ENCODE measurements around the gene TMEM250.

DNA sequence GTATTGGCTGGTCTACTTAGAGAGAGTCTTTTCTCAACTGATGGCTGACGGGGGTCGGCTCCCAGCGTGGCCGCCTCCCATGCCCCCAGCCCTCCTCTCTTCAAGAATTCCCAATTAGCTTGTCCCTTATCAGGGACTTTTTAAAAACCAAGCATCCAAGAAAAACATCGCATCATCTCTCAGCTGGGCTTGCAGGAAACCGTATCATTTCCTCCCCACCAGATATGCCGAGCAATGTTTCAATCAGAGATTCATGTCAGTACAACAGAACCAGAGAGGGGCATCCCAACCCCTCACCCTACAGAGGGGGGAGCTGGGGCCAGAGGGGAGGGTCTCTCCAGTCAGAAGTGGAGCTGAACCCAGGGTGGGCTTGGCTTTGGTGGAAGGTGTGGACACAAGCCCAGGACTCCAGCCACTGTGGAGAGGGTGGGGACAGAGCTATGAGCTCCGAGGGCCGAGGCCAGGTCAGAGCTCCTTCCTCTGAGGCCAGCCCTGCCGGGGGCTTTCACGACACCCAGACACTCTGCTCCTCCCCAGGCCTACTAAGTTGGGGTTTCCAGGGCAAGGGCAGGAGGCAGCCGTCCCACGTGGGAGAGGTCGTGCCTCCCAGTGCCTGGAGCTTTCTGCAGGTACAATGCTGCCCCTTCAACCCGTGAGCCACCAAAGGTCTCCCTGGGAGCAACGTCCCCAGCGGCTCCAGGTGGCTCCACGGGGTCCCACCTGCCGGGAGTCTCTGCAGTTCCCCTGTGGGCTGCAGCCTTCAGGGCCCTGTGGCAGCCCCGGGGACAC lies 39.0 kb upstream of the TMEM250 start:
- TF ChIP-seq, protein P1, sequence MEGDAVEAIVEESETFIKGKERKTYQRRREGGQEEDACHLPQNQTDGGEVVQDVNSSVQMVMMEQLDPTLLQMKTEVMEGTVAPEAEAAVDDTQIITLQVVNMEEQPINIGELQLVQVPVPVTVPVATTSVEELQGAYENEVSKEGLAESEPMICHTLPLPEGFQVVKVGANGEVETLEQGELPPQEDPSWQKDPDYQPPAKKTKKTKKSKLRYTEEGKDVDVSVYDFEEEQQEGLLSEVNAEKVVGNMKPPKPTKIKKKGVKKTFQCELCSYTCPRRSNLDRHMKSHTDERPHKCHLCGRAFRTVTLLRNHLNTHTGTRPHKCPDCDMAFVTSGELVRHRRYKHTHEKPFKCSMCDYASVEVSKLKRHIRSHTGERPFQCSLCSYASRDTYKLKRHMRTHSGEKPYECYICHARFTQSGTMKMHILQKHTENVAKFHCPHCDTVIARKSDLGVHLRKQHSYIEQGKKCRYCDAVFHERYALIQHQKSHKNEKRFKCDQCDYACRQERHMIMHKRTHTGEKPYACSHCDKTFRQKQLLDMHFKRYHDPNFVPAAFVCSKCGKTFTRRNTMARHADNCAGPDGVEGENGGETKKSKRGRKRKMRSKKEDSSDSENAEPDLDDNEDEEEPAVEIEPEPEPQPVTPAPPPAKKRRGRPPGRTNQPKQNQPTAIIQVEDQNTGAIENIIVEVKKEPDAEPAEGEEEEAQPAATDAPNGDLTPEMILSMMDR (conservative IDR thresholded peaks at IDR 0.05; ENCODE audit: low read depth, low read length) = no peak
- TF ChIP-seq EZH2 (IDR thresholded peaks at IDR 0.05; ENCODE audit: borderline replicate concordance, low read depth, low read length, poor library complexity, severe bottlenecking) = no peak
